Measurements from ENCODE around the gene KCNG2.

DNA sequence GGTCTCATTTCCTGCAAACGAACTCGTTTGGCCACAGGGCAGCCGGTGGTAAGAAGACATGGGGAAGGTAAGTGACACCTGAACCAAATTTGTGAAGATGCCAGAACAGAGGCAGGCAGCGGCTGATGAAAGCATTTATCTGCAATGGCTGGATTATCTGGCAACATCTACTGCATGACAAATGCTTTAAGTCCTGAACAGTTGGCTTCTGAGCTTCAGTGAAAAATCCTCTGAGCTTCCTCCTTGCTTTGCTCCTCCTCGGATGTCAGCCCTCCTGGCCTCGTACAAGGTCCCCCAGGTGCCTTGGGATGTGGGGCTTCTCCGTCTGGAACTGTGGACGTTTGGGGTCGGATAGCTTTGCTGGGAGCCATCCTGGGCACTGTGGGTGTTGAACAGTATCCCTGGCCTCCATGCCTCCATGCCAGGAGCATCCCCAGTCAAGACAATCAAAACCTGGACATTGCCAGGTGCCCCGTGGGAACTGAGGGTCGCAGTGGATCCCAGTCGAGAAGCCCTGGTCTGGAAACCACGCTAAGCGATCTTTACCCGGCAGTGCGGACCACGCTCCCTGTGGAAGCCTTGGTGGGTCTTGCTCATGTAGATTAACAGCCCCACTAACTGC, 49.3 kb downstream of the KCNG2 start:
- TF ChIP-seq, protein P1, sequence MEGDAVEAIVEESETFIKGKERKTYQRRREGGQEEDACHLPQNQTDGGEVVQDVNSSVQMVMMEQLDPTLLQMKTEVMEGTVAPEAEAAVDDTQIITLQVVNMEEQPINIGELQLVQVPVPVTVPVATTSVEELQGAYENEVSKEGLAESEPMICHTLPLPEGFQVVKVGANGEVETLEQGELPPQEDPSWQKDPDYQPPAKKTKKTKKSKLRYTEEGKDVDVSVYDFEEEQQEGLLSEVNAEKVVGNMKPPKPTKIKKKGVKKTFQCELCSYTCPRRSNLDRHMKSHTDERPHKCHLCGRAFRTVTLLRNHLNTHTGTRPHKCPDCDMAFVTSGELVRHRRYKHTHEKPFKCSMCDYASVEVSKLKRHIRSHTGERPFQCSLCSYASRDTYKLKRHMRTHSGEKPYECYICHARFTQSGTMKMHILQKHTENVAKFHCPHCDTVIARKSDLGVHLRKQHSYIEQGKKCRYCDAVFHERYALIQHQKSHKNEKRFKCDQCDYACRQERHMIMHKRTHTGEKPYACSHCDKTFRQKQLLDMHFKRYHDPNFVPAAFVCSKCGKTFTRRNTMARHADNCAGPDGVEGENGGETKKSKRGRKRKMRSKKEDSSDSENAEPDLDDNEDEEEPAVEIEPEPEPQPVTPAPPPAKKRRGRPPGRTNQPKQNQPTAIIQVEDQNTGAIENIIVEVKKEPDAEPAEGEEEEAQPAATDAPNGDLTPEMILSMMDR (IDR thresholded peaks at IDR 0.05; ENCODE audit: poor library complexity, severe bottlenecking) = no peak
- TF ChIP-seq EP300 (conservative IDR thresholded peaks at IDR 0.05; ENCODE audit: poor library complexity, severe bottlenecking) (no peak), RAD21 (conservative IDR thresholded peaks at IDR 0.05) (no peak), POLR2AphosphoS5 (IDR thresholded peaks at IDR 0.05) (no peak)
